Epithelial cell of esophagus (primary cell): ENCODE results near the gene NRXN3.

Source experiments
- DNase-seq: peaks from one replicate; pipeline ENCODE4 v3.0.0; 2010; ENCODE audit warnings: low read depth
- H3K4me3 ChIP-seq: 2 replicates; pipeline ENCODE4 v1.5.1; 2011; ENCODE audit warnings: mild to moderate bottlenecking, low read length, control low read depth
- CTCF ChIP-seq: IDR thresholded peaks from 2 replicates; pipeline ENCODE4 v1.5.1; 2011; ENCODE audit warnings: low read depth, mild to moderate bottlenecking, low read length, control low read depth, inconsistent platforms; ENCODE audit not compliant: insufficient read depth; ENCODE audit errors: missing control alignments

Gene NRXN3

GRCh38 chr14:79334272-79334671 lies 1164.1 kb downstream of the NRXN3 start:
- DNase-seq, result no peak
- TF ChIP-seq CTCF, result no peak
- H3K4me3 ChIP-seq, result no peak overlapping the region

DNA sequence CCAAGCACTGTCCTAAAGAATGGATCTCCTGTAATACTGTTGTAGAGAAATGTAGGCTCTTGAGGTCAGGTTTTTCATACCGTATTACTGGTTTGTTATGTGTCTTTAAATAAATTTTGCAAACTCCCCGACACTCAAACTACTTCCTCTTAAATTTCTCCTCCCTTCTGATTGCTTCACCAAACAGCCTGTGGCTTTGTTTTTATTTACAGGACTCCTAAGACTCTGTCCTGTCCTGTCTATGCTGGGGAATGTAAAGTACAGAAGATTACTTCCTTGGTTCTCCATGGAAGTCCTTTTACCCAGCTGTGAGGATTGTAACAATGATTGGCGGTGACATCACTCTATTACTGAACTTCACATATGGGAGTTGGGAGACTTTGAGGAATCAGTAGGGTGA lies 1167.6 kb downstream of the NRXN3 start:
- peak; percentile 35 for DNase-seq
- no peak overlapping the region for H3K4me3 ChIP-seq
- TF ChIP-seq CTCF, result no peak

GRCh38 chr14:79342942-79343341 lies 1172.8 kb downstream of the NRXN3 start:
- peak; percentile 31 for DNase-seq
- H3K4me3 ChIP-seq, result no peak overlapping the region
- no peak for TF ChIP-seq CTCF

DNA sequence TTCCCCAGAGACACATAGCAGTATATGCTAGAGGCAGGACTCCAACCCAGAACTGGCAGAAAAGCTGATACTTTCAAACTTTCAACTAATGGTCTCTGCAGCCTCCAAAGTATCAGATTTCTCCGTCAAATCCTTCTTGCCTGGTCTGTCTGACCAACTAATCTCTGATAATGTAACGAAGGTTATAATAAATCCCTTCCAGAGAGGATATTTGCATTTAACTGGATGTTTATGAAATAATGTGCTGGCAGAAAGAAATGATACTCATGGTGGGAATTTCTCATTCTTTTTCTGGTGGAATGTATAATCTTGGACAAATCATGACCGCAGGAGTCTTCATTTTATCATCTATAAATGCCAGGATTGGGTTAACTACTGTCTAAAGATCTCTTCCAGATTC lies 1180.8 kb downstream of the NRXN3 start:
- TF ChIP-seq CTCF, result no peak
- no peak overlapping the region for H3K4me3 ChIP-seq
- no peak for DNase-seq

- DNase-seq, result peak; percentile 1
- H3K4me3 ChIP-seq, result no peak overlapping the region
- no peak for TF ChIP-seq CTCF
These were observed 1182.0 kb downstream of the NRXN3 start for GRCh38 chr14:79352076-79352630.

- no peak for DNase-seq
- TF ChIP-seq CTCF, result no peak
- H3K4me3 ChIP-seq, result no peak overlapping the region
These were observed 1184.2 kb downstream of the NRXN3 start for GRCh38 chr14:79354336-79354735.

DNA sequence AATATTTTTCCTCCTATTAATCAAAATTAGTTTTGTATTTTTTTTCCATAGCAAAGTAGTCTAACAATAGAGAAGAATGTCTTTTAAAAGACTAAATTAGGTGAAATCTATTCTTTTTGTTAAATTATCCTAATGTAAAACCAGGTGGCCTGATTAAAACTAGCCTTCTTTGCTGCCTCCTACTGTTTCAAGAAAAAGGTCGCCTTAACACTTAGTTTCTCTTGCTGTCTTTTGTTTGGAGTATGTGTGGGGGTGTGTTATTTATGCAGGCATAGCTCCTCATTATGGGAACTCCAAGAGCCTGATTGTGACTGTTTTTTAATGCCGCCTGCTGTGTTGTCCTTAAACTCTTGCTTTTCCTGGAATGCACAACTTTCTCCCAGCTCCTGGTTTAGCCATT lies 1185.9 kb downstream of the NRXN3 start:
- H3K4me3 ChIP-seq, result no peak overlapping the region
- peak; percentile 13 for TF ChIP-seq CTCF
- DNase-seq, result no peak
